Measurements from ENCODE around the gene NPRL2. TPM values are rescaled to one million over a fixed set of nuclear protein-coding genes. Genes with fewer than 3 reads are reported as not detected.
A peak's percentile ranks its signal among the peaks of the same experiment; 100 is the strongest.

The NPRL2 gene
- total and polyA plus RNA-seq, 2 of the 13 experiments (the other 11 are each of a cell fraction or from before 2014, with no cell fraction given), result 30.6 to 51.4 TPM

DNA sequence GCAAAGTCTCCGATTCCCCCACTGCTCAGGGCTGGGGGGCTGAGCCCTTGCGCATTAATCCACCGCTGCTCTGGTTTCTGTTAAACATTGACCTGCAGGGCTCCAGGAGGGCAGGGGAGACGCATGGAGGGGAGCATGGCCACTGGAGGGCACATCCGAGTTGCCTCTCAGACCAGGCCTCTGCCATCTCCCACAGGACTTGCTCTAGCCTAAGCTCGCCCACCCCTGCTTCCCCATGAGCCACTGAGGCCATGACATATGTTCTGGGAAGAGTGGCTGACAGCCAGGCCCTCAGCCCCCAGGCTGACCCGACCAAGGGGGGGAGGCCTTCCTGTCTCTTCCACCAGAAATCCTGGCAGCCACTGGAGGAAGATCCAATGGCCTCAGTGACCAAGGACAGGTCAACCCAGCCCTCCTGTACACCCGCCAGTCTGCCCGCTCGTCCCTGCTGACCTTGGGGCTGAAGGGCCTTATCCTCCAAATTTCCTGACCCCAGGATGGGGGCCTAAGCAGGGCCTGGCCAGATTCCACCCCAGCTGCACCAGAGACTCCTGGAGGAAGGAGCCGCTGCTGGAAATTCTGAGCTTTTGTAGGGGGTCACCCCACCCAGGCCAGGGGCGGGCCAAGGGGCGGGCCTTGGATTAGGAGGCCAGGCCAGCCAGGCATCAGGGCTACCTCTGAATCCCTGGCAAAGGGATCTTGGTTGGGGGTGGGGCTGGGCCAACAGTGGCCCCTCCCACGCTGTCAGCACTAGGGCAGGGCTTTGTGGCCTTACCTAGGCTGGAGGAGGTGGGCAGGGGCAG, 47.4 kb downstream of the NPRL2 start, which contains the start of gene HYAL1 (continued):
- TF ChIP-seq, protein P1, sequence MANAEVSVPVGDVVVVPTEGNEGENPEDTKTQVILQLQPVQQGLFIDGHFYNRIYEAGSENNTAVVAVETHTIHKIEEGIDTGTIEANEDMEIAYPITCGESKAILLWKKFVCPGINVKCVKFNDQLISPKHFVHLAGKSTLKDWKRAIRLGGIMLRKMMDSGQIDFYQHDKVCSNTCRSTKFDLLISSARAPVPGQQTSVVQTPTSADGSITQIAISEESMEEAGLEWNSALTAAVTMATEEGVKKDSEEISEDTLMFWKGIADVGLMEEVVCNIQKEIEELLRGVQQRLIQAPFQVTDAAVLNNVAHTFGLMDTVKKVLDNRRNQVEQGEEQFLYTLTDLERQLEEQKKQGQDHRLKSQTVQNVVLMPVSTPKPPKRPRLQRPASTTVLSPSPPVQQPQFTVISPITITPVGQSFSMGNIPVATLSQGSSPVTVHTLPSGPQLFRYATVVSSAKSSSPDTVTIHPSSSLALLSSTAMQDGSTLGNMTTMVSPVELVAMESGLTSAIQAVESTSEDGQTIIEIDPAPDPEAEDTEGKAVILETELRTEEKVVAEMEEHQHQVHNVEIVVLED (CRISPR knock-in tag; IDR thresholded peaks at IDR 0.05; ENCODE audit: borderline replicate concordance), result peak; percentile 37
- TF ChIP-seq NR3C1 (CRISPR knock-in tag; IDR thresholded peaks at IDR 0.05) (no peak), HDAC2 (CRISPR knock-in tag; IDR thresholded peaks at IDR 0.05) (peak; percentile 43; the same call in 1 of the 2 replicates), CBX2 (IDR thresholded peaks at IDR 0.05; ENCODE audit: low read depth, low read length) (no peak), CBX2 (CRISPR knock-in tag; IDR thresholded peaks at IDR 0.05; ENCODE audit: low read depth) (no peak), ZNF530 (CRISPR knock-in tag; IDR thresholded peaks at IDR 0.05; ENCODE audit: low read depth) (no peak), ZNF724P (CRISPR knock-in tag; IDR thresholded peaks at IDR 0.05; ENCODE audit: borderline replicate concordance) (peak; percentile 87; the same call in 1 of the 2 replicates), NFYC (CRISPR knock-in tag; IDR thresholded peaks at IDR 0.05) (no peak), ZNF20 (CRISPR knock-in tag; IDR thresholded peaks at IDR 0.05) (no peak), GFI1 (CRISPR knock-in tag; IDR thresholded peaks at IDR 0.05; ENCODE audit: borderline replicate concordance) (peak; percentile 90), ZSCAN12 (CRISPR knock-in tag; IDR thresholded peaks at IDR 0.05) (peak; percentile 68; the same call in 1 of the 2 replicates), ZNF501 (CRISPR knock-in tag; IDR thresholded peaks at IDR 0.05) (peak; percentile 91; the same call in 1 of the 2 replicates), REXO4 (CRISPR knock-in tag; IDR thresholded peaks at IDR 0.05; ENCODE audit: borderline replicate concordance) (no peak), ZNF670 (CRISPR knock-in tag; IDR thresholded peaks at IDR 0.05; ENCODE audit: borderline replicate concordance) (peak; percentile 91; the same call in 1 of the 2 replicates), ZNF549 (CRISPR knock-in tag; IDR thresholded peaks at IDR 0.05) (no peak)
- TF ChIP-seq, protein P2, sequence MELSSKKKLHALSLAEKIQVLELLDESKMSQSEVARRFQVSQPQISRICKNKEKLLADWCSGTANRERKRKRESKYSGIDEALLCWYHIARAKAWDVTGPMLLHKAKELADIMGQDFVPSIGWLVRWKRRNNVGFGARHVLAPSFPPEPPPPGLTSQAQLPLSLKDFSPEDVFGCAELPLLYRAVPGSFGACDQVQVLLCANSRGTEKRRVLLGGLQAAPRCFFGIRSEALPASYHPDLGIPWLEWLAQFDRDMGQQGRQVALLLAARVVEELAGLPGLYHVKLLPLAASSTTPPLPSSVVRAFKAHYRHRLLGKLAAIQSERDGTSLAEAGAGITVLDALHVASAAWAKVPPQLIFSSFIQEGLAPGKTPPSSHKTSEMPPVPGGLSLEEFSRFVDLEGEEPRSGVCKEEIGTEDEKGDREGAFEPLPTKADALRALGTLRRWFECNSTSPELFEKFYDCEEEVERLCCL (CRISPR knock-in tag; IDR thresholded peaks at IDR 0.05; ENCODE audit: borderline replicate concordance), result peak; percentile 28; the same call in 1 of the 2 replicates
- TF ChIP-seq, protein P3, sequence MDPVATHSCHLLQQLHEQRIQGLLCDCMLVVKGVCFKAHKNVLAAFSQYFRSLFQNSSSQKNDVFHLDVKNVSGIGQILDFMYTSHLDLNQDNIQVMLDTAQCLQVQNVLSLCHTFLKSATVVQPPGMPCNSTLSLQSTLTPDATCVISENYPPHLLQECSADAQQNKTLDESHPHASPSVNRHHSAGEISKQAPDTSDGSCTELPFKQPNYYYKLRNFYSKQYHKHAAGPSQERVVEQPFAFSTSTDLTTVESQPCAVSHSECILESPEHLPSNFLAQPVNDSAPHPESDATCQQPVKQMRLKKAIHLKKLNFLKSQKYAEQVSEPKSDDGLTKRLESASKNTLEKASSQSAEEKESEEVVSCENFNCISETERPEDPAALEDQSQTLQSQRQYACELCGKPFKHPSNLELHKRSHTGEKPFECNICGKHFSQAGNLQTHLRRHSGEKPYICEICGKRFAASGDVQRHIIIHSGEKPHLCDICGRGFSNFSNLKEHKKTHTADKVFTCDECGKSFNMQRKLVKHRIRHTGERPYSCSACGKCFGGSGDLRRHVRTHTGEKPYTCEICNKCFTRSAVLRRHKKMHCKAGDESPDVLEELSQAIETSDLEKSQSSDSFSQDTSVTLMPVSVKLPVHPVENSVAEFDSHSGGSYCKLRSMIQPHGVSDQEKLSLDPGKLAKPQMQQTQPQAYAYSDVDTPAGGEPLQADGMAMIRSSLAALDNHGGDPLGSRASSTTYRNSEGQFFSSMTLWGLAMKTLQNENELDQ (CRISPR knock-in tag; IDR thresholded peaks at IDR 0.05; ENCODE audit: borderline replicate concordance), result no peak
- TF ChIP-seq, protein P4, sequence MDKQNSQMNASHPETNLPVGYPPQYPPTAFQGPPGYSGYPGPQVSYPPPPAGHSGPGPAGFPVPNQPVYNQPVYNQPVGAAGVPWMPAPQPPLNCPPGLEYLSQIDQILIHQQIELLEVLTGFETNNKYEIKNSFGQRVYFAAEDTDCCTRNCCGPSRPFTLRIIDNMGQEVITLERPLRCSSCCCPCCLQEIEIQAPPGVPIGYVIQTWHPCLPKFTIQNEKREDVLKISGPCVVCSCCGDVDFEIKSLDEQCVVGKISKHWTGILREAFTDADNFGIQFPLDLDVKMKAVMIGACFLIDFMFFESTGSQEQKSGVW (CRISPR knock-in tag; IDR thresholded peaks at IDR 0.05; ENCODE audit: borderline replicate concordance), result no peak
- TF ChIP-seq, protein P5, sequence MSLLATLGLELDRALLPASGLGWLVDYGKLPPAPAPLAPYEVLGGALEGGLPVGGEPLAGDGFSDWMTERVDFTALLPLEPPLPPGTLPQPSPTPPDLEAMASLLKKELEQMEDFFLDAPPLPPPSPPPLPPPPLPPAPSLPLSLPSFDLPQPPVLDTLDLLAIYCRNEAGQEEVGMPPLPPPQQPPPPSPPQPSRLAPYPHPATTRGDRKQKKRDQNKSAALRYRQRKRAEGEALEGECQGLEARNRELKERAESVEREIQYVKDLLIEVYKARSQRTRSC (CRISPR knock-in tag; IDR thresholded peaks at IDR 0.05; ENCODE audit: low read depth), result no peak; the same call in 1 of the 2 replicates
- TF ChIP-seq, protein P6, sequence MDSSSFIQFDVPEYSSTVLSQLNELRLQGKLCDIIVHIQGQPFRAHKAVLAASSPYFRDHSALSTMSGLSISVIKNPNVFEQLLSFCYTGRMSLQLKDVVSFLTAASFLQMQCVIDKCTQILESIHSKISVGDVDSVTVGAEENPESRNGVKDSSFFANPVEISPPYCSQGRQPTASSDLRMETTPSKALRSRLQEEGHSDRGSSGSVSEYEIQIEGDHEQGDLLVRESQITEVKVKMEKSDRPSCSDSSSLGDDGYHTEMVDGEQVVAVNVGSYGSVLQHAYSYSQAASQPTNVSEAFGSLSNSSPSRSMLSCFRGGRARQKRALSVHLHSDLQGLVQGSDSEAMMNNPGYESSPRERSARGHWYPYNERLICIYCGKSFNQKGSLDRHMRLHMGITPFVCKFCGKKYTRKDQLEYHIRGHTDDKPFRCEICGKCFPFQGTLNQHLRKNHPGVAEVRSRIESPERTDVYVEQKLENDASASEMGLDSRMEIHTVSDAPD (CRISPR knock-in tag; IDR thresholded peaks at IDR 0.05), result 0 out of 2 replicates have a peak, but pooled peaks have one; percentile 36

Measured in HepG2 (cell line).